Measurements from ENCODE around the gene GFRA1. TPM values are rescaled to one million over a fixed set of nuclear protein-coding genes. Genes with fewer than 3 reads are reported as not detected.

GFRA1 gene
- total RNA-seq, 4 donors from 2014 or later: 2.6 to 75.1 (median 48.0) TPM

- Histone ChIP-seq H3K27ac (no peak overlapping the region), H3K36me3 (no peaks in the 10 kb centered on the region), H3K27me3 (no peaks in the 10 kb centered on the region), H3K9me3 (no peaks in the 10 kb centered on the region), H3K4me1 (no peaks in the 10 kb centered on the region), H3K4me3 (no peak overlapping the region)
- no peak for DNase-seq
- intact Hi-C loops (cut with DNase I; ENCODE audit: low total_unique reads): no loop called here
- TF ChIP-seq POLR2A (IDR thresholded peaks at IDR 0.05) (no peak), CTCF (IDR thresholded peaks at IDR 0.05) (no peak)
Observed at GRCh38 chr10:116210588-116211346, 62.2 kb downstream of the GFRA1 start.

- H3K4me3 ChIP-seq: no peak overlapping the region
- intact Hi-C loops (cut with DNase I; ENCODE audit: low total_unique reads): no loop called here
- H3K27me3 ChIP-seq: no peaks in the 10 kb centered on the region
- H3K36me3 ChIP-seq: no peaks in the 10 kb centered on the region
- no peaks in the 10 kb centered on the region for H3K9me3 ChIP-seq
- no peak overlapping the region for H3K27ac ChIP-seq
- no peaks in the 10 kb centered on the region for H3K4me1 ChIP-seq
- no peak for DNase-seq
- TF ChIP-seq POLR2A (IDR thresholded peaks at IDR 0.05): no peak
- no peak for TF ChIP-seq CTCF (IDR thresholded peaks at IDR 0.05)
Observed at GRCh38 chr10:116209781-116210180, 63.2 kb downstream of the GFRA1 start.

DNA sequence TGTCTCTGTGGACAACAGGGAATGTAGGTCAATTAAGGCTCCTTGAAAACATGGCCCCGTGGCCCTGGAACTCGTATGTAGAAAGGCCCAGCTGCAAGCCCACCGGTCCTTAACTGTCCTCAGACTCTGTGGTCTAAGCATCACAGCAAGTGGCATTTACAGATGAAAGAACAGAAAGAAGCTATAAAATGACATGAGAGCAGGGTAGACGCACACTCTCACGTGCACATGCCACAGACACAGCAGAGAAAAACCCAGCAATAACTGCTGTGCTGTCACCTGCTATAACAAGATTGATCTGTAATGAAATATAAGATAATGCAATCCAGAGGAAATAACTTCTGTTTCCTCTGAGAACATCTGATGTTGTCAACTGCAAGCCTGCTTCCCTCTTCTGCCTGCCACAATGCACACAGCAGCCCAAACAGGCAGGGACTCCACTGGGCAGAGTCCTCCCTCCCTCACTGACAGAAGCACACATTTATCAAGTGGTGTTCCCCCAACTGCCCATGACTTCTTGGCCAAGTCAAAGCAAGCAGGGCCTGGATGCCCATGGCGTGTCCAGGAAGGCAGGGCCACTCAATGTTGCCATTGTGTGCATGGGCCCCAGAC is 63.9 kb downstream of the GFRA1 start:
- Histone ChIP-seq H3K27ac (no peak overlapping the region), H3K27me3 (no peaks in the 10 kb centered on the region), H3K36me3 (no peaks in the 10 kb centered on the region), H3K4me1 (no peaks in the 10 kb centered on the region), H3K4me3 (no peak overlapping the region), H3K9me3 (no peaks in the 10 kb centered on the region)
- TF ChIP-seq CTCF (IDR thresholded peaks at IDR 0.05) (no peak), POLR2A (IDR thresholded peaks at IDR 0.05) (no peak)
- DNase-seq: no peak
- intact Hi-C loops (cut with DNase I; ENCODE audit: low total_unique reads): no loop called here

- Histone ChIP-seq H3K9me3 (no peaks in the 10 kb centered on the region), H3K27me3 (no peaks in the 10 kb centered on the region), H3K27ac (no peak overlapping the region), H3K4me1 (no peaks in the 10 kb centered on the region), H3K4me3 (no peak overlapping the region), H3K36me3 (no peaks in the 10 kb centered on the region)
- DNase-seq: no peak
- TF ChIP-seq CTCF (IDR thresholded peaks at IDR 0.05) (no peak), POLR2A (IDR thresholded peaks at IDR 0.05) (no peak)
- intact Hi-C loops (cut with DNase I; ENCODE audit: low total_unique reads): no loop called here
Observed at GRCh38 chr10:116207690-116208089, 65.3 kb downstream of the GFRA1 start.

DNA sequence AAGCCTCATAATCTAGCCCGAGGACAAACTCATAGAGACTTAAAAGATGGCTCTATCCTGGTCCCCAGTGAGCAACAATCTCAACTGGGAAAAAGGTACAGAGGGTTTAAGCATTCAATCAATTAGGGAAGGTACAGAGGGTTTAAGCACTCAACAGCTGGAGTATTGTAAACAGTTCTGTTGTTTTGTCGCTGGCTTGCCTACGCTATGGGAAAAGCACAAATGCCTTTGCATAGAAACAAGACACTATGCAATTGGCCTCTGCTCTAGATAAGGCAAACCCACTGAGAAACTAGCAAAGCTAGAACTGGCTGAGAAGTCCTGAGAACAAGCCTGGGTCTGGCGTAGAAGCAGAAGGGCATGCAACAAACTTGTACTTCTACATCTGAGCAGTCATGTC is 69.3 kb downstream of the GFRA1 start:
- intact Hi-C loops (cut with DNase I; ENCODE audit: low total_unique reads): no loop called here
- Histone ChIP-seq H3K9me3 (no peaks in the 10 kb centered on the region), H3K4me1 (no peaks in the 10 kb centered on the region), H3K27ac (no peak overlapping the region), H3K27me3 (no peaks in the 10 kb centered on the region), H3K4me3 (no peak overlapping the region), H3K36me3 (no peaks in the 10 kb centered on the region)
- TF ChIP-seq POLR2A (IDR thresholded peaks at IDR 0.05) (no peak), CTCF (IDR thresholded peaks at IDR 0.05) (no peak)
- DNase-seq: no peak
